ENCODE results near the gene TMEM181.
"Not testable (repeated sequence)": the region's sequence is repeated elsewhere in the genome, so short reads cannot be mapped to it uniquely, and the experiment has no call there.

Gene TMEM181

DNA sequence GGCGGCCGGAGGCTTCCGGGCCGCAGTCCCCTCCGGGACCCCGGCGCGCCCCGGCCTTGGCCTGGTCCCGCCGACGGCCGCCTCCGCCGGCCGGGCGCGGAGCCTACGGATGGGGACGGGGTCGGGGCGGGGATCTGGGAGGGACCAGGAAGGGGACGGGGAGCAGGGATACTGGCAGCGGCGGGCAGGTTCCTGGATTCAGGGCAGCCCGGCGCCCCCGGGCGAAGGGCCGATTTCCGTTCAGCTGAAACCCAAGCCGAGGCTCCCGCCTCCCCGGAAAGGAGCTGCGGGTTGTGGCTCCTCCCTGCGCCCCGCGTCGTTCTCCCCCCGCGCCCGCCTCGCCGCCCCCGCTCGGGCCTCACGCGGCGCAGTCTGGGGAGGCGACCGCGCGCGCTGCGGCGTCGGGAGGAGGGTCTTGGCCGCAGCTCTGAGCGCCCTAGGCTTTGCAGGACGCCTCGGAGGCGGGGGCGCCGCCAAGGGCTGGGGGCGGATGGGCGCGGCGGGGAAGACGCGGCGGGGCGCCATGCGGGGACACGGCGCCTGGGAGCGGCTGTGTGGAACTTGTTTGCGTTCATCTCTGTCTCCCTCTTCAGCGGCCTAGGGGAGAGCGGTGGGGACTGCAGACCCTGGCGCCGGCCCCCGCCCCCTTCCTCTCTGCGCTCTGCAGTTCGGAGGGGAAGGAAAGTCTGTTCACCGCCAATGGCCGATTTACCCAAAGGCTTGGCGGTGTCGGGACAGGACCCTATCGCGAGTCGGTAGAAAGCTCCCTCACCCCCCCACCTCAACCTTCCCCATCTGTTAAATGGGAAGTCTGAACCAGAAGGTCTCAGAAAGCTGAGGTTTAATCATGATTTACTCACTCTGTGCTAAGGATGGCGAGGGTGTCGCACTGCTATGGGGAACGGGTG is 22.7 kb upstream of the TMEM181 start:
- peak; percentile 57 for DNase-seq

DNA sequence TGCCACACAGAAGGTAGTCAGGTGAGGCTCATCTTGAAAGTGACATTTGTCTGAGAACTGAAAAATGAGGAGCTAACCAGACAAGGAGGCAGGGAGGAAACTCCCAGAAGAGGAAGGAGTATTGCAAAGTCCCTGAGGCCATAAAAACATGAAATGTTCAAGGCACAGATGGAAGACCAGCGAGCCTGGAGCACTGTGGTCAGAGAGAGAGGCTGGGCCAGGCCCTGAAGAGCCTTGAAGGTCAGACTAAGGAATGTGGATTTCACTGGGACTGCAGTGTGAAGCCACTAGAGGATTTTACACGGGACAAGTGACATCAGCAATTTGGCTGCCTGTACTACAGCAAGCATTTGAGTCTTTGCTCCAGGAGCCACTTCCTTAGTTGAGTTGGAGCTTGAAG is 21.1 kb upstream of the TMEM181 start:
- no peak for DNase-seq

DNA sequence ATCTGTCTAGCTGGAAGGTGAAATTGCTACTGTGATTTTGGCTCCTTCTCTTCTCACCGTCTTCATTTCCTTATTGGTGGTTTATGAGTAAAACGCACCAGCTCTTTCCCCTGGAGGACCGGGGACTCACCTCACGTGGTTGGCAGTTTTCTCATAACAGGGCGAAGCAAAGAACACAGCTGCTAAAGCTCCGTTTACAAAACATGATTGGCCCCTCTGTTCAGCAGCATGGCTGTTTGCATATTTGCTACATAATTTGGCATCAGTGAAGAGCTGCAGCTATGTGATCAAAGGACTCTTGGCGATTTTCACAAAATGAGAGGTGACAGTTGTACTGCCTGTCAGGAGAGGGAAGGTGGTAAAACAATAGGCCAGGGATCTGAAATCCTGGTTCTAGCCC is 20.5 kb upstream of the TMEM181 start:
- DNase-seq = no peak

DNA sequence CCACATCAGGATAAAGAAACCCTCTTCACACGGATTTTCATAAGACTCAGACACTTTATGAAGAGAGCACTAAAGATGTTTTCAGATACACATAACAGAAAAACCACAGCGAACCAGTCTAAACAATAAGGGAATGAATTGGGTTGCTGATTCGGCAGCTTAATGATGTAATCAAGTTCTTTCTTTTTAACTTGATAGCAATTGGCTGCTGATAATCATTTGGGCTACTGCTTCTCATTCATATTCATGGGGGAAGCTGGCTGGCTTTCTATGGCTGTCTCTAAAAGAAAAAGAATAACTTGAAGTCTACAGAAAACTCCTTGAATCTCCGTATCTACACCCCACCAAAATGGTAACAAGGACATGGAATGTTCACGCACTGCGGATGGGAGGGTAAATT is 20.0 kb upstream of the TMEM181 start:
- DNase-seq = no peak

DNA sequence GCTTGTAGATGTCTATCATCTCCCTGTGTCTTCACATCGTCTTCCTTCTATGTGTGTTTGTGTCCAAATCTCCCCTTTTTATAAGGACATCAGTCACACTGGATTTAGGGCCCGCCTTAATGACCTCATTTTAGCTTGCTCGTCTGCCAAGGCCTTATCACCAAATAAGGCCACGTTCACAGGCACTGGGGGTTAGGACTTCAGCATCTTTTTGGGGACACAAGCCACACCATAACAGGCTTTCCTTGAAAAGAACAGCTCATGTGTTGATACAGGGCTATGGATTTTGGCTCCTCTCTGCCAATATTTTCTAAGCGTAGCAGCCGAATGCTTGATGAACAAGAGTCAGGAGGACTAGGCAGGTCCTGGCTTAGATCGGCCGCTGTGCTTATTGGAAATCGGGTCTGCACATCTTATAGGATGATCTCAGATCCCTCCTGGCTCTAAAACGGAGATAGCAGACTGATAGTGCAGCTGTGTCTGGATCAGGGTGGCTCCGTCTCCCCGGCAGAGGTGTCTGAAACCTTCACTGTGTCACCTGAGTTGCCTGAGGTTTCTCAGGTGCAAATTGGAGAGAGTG is 16.2 kb upstream of the TMEM181 start:
- DNase-seq = no peak

DNA sequence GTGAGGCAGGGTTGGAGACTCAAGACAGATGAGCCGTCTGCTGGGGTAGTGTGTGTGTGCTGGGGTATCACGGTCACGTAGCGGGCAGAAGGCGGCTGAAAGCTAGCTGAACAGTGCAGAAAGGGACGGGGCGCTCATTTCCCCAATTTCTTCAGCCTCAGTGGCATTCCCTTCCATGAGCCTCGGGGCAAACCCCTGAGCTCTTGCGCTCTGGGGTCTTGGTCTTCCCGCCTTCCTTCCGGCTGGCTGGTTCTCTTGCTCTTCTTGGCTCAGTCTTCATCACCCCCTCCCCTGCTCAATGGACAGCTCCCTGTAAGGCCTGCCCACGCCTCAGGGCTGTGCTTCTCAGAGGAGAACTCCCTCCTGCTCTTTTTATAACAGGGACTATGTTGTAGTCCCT is 15.5 kb upstream of the TMEM181 start:
- no peak for DNase-seq

DNA sequence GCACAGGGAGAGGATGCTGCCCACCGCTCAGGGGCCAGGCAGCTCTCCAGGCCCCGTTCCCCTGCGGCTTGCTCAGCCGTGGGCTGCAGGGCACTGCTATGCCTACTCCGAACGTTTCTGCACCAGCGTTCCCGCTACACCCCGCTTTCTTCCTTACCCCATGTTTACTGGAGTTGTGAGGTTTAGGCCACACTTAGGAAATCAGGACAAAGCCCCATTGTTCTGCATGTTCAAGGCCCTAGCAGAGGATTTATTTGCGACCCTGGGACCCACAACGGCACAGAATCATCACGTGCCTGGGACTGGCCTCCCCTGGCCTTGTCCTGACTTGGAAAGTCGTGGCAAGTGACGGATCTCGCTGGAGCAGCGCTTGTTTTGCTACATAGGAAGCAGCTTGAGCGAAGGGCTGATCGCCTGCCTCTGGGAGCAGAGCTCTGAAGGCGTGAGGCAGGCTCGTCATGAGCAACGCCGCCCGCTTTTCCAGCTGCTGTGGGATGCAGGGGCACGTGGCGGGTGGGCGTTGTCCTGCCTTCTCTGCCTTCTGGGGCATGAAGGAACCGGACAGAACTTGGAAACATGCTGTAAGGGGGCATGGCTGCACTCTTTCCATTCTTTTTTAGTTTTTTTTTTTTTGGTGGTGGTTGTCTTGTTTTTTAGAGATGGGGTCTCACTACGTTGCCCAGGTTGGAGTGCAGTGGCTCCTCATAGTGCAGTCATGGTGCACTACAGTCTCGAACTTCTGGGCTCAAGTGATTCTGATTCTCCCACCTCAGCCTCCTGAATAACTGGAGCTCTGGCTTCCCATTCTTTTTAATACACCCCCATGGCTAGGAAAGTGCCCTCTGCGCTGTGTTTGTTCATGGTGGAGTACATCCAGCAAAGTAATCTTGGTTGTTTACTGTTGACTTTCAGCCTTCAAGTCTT is 14.6 kb upstream of the TMEM181 start:
- no peak for DNase-seq

DNA sequence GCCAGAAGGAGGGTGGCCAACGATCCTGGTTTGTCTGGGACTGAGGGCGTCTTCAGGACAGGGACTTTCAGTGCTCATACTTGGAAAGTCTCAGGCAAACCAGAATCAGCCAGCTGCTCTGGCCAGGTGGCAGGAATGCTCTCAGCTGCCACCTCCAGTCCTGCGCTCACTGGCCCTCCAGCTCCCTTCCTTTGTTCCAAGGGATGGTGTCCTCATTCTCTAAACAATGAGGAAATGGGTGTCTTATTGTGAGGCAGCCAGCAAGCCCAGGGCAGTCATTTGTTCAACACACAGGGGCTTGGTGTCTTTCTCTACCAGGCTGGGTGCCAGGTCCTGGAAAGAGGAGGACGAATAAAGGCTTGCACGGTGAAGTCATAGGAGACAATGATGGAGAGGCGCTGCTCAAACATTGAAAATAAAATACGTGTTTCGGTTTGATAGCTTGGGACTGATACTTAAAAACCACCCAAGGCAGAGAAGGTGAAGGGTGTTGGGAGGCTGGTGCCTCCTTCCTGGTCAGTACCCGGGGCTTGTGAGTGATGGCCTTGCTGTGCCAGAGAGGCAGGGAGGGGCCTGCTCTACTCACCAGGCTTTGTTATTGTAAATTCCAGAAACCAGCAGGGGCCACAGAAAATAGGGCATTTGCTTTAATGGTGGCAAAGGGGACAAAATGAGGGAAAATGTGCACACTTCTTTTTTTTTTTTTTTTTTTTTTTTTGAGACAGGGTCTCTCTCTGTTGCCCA is 11.3 kb upstream of the TMEM181 start:
- DNase-seq = no peak

DNA sequence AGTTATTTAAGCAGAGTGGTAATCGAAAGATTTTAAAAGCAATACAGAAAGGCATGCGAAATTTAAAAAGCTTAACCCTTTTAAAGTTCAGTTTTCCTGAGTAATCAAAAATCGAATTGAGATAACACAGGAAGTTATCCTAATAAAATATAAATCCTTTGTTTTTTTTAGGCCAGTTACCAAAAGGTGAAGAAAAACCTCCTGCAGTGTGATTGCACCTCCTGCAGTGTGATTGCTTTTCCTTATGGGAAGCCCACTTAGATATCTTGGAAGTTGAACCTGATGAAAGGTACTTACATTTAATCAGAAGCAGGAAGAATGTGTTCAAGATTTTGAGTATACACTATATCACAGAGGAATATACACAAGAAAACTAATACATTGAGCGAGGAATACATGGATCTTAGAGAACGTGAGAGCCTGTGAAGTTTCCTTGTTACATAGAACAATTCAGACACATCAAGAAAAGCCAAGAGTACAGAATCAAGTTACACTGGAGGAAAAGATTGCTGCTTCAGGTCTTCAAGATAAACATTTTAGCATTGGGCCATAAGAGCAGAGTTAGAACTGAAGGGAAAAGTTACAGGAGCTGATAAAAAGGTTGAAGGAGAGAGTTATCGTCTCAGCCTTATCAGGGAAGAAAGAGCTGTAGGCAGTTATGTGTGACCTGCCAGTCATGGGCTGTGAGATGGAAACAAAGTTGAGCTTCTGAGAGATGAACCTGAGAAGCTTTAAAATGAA is 7.7 kb upstream of the TMEM181 start:
- no peak for DNase-seq

DNA sequence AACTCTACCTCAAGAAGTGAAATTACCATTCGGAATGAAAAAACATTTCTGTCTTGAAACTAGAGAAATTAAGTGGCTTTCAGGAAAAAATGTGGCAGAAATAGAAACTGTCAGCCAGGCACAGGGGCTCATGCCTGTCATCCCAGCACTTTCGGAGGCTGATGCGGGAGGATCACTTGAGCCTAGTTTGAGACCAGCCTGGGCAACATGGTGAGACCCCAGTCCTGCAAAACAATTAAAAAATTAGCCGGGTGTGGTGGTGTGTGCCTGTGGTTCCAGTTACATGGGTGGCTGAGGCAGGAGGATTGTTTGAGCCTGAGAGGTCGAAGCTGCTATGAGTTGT is 7.1 kb upstream of the TMEM181 start:
- no peak for DNase-seq

DNA sequence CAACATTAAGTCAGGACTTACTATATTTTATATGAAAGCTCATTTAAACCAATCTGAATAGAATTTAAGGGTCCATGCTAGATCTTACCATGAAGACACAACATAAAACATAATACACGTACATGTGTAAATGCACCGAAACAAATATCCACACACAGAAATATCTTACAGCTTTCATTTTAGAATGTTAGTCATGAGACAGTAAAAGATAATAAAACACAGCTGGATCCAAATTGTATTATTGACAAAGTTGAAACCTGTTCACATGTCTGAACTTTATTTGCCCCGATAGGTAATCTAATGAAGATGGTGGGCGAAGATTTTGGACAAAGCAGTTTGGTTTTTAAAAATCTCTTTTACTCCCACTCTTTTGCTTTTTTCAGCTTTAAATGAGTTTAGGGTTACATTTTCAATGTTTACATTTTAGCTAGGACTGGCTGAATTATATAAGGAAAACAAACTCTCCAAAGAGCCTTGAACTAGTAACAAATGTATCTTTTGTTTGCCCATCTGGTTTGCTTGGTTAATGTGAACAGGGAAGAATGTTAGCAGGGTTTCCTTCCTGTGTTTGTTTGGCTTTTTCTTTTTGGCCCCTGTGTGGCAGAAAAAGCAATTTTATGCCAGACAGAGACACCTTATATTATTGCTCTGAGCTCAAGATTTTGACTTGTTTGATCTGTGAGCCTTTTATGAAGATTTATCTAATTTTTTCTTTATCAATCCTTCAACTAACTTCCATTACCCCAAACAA is 5.1 kb upstream of the TMEM181 start:
- no peak for DNase-seq

DNA sequence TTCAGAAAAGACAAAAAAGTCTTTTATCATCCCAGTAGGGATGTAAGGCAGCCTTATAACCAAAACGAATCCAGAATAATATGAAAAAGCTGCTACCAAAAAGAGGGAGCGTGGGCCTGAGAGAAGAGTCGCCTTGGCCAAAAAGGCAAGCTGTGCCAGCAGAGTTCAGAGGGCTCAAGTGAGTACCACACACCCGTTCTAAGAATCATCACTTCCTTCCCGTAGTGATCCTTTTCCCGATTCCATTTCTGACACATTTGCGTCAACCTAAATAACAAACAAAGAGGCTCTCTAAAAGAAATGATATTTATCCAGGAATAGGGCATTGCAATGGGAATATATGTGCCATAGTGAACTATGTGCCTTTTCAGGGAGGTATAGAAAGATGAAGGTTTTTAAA is 3.8 kb upstream of the TMEM181 start:
- DNase-seq = no peak

DNA sequence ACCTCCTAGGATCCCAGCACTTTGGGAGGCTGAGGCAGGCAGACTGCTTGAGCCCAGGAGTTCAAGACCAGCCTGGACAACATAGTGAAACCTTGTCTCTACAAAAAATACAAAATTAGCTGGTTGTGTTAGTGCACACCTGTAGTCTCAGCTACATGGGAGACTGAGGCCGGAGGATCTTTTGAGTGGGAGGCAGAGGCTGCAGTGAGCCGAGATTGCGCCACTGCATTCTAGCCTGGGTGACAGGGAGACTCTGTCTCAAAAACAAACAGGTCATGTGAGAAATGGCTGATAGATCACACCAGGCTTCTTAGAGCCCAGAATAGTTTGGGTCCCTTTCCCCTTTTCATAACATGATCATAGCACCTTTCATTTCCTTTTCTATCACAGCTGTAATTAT is 2.8 kb upstream of the TMEM181 start:
- DNase-seq = not testable (repeated sequence)

DNA sequence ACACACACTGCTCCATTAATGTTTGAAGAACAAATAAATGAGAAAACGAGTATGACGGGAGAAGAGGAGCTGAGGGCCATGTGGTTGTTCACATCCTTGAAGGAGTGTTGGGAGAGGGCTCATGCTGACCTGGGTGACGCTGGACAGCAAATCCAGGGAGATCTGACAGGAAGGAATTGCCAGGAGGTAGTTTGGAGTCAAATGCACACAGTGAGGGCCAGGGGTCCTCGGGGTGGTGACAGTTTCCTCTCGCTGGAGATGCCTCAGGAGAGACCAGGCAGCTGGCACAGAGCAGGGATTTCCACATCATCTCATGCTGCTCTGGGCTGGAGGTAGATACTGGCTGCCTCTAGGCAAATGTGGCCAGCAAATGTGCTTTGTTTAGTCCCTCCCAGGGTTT is 2.0 kb upstream of the TMEM181 start:
- DNase-seq = no peak

DNA sequence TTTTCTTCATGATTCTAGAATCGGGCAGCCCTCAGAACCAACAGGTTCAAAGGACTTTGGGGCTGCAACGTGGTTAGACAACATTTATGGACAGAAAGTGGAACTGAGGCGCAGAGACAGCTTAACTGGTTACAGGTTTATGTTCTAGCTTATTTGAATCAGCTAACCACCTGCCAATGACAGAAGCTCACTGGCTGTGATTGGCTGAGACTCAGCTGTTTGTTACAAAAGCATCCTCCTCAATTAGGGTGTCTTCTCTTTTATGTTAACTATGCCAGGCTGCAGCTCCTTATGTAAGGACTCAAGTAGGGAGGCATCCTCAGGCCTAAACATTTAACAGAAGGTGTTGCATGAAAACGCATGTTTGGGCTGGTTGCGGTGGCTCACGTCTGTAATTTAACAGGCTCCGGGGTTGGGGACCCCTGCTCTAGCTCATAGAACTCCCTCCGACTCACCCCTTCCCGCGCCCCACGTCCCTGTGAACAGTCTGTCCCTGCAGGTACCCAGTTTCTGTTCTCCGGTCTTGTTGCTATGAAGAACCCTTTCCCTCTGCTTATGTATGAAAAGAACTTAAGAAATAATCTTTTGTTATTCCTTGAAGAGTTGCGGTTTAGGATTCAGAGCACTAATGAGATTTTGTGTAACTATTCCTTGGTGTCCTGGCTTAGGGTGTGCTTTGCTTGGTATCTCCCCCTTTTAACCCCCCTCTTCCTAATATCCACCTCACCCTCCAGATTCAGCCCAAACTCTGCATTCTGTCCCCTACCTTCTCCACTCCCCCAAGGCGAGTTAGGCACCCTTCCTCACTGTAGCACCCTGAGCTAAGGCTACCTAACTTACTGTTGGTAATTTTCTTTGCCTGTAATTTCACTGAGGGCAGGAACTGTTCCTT is 1.2 kb upstream of the TMEM181 start:
- no peak for DNase-seq

DNA sequence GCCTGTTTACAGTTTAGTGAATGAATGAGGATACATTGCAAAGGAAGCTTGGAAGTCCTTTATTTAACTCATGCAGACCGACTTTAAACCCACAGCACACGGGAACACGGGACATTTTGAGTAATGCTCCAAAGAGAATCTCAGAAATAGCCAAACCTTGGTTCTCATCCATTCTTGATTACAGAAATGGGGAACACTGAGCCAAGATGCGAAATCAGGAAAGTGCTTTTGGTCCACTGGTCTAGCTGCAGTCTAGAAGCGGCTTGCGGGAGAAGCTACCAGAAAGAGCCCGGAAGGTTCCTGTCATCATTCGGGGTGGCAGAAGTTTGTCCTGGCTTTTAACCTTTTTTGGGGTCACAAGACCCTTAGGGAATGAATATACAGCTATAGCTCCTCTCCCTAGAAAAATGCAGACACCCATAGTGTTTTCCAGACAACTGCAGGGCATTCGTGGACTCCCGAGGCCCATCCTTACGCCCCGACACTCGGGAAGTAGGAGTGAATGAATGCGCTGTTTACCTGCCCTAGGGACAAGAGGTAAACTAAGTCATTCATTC is 475 bp upstream of the TMEM181 start:
- no peak for DNase-seq

DNA sequence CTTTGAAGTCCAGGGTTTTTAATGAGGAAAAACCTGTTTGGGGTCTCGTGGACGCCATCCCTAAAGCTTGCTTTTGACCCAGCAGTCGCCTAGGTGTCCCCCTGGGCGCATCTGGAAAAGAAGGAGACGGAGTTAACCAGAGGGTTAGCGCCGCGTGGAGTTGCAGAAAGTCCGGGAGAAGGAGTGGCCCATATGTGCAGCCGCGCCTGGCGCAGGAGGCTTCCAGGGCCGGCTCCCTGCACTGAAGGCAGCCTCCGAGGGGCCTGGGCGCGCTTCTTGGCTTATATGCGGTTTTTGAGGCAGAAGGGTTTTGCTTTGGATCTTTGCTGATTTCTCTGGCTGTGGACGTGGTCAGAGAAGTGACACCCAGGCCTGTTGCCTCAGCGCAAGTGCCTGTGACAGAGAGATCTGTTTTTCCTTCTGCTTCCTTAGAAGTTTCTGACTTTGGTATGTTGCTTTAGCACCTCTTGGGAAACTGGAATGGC is 987 bp downstream of the TMEM181 start:
- DNase-seq = peak; percentile 59

DNA sequence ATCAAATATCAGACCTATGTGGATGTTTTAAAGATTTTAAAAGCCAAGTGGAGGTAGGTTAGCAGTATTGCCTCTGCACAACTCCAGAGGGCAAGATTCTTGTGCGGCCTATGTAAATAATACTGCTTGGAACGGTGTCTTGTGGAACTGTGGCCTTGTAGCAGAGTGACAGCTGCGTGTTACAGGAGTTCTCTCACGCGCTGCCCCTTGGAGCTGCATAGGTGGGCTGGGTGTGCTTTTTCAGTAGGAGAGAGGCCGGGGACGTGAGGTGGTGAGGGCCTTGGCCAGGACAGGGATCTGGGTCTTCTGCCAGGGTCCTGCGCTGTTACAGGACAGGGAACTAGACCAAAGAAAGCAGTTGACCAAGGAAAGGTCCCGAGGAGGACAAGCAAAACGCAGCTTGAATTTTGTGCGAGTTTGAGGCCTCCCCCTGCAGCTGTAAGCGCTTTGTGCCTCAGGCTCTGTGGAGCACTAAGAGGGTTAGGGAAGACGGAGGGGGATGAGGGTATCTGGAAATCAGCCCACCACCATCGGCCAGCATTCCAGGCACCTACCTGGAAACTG is 1.5 kb downstream of the TMEM181 start:
- DNase-seq = no peak

DNA sequence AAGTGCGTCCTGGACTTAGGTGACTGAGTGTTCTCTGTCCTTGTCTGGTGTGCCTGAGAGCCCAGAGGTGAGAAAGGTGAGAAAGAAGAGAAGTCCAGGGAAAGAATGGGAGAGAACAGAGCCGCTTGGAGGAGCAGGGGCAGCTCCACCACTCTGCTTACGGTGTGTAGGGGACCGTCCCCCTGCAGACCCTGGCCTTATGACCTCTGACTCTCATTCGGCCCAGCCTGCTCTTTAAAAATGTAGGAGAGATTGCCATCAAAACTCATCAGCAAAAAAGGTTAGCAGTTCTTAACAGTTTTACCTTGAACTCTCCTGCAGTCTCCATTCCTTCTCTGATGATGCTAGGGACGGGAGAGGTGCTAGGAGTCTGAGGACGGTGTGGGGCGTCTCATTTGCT is 2.0 kb downstream of the TMEM181 start:
- no peak for DNase-seq

Data from right forelimb (tissue), 1 donor.